Adipose tissue (tissue), 3 donors: ENCODE measurements around the gene ZNF362. TPM values are rescaled to one million over a fixed set of nuclear protein-coding genes. Genes with fewer than 3 reads are reported as not detected.

Experiments
- H3K27ac ChIP-seq: one replicate; pipeline ENCODE4 v1.5.1; 2013; ENCODE audit warnings: low read depth, low read length
- WGBS, 3 donors: extraction: QIAGEN DNeasy Blood & Tissue Kit; methylation state at CpG; one replicate each; pipeline ENCODE4 v1.1.7; 2013; 5-methylcytosine and 5-hydroxymethylcytosine counted together
- polyA plus RNA-seq, 3 donors: library from polyadenylated mRNA; stranded (reverse); fragments of 200-250 nt; gene quantifications; one replicate each; pipeline ENCODE4 v1.2.3, GENCODE V29; 2013
- donor health status: healthy with polysubstance abuse.
- donor health status: Bipolar disorder and iron deficiency.
- donor health status: healthy.

The ZNF362 gene
- polyA plus RNA-seq, 3 donors, result 7.8 to 17.8 (median 14.4) TPM

DNA sequence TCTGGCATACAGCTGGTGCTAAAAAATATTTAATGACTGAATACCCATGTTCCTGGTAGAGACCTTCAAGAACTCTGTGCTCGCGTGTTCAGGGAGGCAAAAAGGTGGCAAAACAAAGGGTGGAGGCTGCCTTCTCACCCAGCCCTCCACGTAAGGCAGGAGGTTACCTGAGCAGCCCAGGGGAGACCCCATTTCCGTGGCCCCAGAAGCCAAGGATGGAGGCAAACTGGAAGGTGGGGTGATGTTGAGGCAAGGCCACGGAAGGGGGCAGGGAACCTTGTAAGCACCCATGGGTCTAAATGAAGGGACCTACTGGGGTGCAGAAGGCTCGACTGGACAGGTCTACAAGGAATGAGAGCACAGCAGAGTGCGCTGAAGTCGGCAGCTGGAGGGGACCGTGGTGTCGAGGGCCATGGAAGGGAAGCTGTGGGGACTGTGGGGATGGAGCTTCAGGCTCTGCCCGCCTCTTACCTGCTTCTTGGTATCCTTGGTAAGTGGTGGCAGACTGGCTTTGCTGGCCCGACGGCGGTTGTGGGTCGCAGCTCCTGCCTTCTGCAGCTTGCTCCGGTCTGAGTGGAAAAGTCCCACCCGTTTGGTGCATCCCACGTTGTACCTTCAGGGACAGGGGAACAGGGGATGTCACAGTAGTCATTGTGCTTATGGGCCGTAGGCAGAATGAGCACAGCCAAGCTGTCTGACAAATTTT is 73.5 kb downstream of the ZNF362 start:
- WGBS, 3 donors, result 85 to 91% (median 89%) methylated on average over 19 of the region's 19 CpGs
- H3K27ac ChIP-seq, result no peak overlapping the region

DNA sequence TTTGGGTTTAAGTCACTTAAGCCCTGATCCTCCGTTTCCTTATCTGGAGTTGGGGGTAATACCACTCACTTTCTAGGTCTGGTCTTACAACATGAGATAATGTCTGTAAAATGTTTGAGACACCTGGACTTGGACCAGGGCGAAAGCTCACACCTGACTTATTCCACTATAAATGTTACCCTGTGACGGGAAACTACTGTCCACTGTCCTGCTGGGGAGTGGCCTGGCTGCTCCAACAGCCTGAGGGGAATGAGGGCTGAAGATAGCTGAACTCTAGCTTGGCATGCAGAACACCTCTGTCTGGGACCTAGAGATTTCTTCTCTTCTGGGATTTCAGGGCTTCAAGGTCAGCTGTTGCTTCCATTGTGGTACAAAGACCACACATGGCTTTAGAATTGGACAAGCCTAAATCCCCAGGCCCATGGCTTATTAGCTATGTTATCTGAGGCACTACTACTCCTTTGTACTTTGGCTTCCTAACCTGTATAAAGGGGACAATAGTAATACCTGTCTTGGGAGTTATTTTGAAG is 74.1 kb downstream of the ZNF362 start:
- no peak overlapping the region for H3K27ac ChIP-seq
- WGBS, 3 donors, result 91 to 97% (median 94%) methylated on average over 3 of the region's 3 CpGs

DNA sequence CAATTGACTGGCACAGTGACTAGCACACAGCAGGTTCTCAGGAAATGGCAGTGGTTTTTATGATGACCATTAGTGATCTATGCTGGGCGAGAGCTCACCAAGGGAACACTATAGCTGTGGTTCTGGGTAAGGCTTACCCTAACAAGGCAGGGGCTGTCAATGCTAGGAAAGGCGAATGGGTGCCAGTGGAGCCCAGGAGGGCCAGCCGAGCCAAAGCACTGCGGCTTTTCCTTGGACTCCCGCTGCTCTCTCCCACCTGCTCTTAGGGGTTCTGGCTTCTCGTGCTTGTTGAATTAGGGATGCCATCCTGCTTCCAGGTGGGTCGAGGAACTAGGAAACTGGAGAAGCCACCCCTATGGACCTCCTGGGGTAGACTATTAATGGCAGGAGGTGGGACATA is 74.6 kb downstream of the ZNF362 start:
- H3K27ac ChIP-seq, result no peak overlapping the region
- 93 to 95% (median 95%) methylated on average over 7 of the region's 7 CpGs for WGBS, 3 donors

DNA sequence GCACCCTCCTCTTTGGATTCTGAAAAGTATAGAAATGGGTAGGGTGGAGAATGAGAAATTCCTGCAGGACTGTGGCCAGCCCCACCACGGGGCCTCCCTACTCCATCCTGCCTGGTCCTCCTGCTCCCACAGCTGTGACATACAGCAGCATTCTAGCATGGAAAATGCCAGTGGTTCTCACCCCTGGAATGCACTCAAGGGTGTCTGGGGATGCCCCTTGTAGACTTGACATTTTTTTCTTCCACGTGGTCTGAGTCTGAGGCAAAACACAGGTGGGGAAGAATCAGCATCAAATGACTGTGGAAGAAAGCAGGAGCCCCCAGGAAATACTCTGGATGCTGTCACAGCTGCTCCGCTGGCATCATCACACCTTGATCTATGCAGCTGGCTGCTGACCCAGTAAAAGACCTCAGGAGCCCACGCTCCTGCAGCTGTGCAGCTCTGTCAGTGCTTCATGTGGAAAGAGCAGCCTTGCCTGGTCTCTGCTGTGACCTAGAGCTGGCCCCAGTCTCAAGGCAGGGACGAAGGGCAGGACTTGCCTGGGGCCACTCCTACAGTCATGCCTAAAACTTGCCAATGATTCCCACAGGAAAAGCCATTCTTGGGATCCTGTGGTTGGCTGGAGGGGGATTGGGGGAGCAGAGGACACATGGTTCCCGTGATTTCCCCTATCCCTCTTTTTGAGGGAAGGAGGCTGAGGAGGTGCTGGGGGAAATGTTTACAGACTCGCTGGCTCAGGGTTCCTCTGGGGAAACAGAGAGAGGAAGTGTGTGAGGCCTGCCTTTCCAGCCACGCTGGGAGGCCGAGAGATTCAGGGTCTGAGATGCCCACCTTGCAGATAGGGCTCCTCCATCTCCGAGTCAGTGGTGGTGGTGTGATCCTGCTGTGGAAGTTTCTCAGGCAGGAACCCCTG is 75.4 kb downstream of the ZNF362 start:
- no peak overlapping the region for H3K27ac ChIP-seq
- 51 to 84% (median 52%) methylated on average over 10 of the region's 10 CpGs for WGBS, 3 donors

DNA sequence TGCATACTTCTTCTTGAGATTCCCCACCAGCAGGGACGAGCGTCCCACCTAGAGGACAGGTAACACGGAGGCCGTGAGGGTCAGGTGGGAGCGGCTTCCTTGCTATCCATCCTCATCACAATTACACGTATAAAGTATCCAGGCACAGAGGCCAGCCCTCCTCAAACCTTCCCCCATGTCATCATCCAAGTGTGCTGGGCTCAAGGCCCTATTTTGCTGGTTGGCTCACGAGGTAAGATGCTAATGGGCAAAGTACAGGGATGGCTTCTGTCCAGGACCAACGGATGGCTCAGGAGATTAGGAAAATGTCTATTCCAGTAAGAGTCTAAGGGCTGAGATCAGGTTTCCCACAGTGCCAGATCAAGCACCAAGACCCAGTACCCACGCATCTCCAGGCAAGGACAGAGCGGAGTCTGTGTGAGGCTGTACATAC is 76.1 kb downstream of the ZNF362 start:
- no peak overlapping the region for H3K27ac ChIP-seq
- WGBS, 3 donors, result 75 to 80% (median 78%) methylated on average over 10 of the region's 10 CpGs

DNA sequence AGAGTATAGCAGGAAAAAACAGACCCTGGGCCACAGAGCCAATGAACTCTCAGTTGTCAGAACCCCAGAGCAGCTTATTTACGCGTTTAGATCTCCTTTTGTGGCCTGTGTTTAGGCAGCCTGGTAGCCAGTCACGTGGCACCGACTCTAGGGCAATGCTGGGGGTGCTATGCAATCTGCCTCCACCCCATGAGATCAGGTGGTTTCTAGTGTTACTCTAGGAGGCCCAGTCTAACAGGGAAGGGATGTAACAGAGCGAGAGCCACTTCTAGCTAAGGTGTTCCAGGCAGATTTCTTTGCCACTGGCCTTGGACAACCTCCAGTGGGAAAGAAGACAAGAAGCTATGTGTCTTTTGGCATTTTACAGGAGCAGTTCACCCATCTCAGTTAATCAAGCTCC is 76.6 kb downstream of the ZNF362 start:
- peak overlapping the region; percentile 60 for H3K27ac ChIP-seq
- 74 to 83% (median 78%) methylated on average over 5 of the region's 5 CpGs for WGBS, 3 donors

DNA sequence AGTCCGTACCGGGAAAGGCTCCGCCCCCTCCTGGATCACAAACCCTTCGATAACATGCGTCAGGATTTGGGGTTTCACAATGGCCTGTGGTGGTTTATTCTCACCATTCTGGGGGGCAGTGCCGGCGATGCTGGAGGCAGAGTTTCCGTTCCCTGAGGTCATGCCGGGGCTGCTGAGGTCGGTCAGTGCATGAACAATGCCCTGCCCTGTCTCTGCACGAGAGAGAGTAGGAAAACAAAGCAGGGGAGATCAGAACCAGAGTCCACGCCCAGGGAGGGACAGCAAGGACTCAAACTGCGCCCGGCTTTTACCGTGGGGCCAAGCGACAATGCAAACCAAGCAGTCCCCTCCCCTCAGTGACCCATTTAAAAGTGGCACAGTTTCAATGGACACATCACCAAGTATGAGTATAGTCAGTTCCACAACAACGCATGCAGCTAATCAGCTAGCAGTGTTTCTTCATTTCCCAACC is 77.8 kb downstream of the ZNF362 start:
- peak overlapping the region; percentile 90 for H3K27ac ChIP-seq
- WGBS, 3 donors, result 32 to 51% (median 37%) methylated on average over 17 of the region's 17 CpGs

DNA sequence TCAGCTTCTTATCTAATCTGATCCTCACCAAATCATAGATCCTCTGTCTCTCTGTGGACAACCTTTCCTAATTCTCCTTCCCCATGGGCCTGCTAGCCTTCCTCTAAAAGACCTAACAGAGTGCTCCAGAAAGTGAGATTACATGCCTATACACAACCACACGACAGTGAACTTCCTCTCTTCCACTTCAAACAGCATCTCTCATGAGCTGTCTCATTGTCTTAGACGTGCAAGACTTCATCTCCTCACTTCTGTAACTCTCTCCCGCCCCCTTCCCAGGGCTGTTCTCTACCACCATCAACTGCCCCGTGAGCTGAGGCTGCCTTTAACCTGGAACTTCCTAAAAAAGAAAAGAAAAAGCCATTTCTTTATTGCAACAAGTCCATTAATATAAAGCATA is 78.7 kb downstream of the ZNF362 start:
- peak overlapping the region; percentile 90 for H3K27ac ChIP-seq
- 25 to 69% (median 26%) methylated on average over 4 of the region's 4 CpGs for WGBS, 3 donors

DNA sequence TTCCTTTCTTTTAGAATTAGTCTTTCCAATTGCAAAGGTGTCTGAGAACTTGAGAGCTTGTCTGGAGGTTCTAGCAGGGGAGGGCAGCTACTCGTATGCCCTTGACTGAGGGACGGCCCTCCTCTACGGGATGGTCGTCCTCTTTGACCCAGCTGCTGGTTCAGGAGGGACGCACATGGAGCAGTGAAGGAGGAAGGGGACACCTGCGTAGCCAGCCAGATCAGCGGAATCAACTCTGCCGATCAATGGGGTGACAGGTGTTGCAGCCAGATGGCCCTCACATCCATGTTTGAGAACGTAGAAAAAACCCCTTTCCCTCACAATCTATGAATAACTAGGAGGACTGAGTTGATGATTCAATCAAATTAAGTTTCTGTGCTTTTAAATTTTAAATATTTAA is 80.3 kb downstream of the ZNF362 start:
- H3K27ac ChIP-seq, result no peak overlapping the region
- WGBS, 3 donors, result 49 to 82% (median 78%) methylated on average over 9 of the region's 9 CpGs

DNA sequence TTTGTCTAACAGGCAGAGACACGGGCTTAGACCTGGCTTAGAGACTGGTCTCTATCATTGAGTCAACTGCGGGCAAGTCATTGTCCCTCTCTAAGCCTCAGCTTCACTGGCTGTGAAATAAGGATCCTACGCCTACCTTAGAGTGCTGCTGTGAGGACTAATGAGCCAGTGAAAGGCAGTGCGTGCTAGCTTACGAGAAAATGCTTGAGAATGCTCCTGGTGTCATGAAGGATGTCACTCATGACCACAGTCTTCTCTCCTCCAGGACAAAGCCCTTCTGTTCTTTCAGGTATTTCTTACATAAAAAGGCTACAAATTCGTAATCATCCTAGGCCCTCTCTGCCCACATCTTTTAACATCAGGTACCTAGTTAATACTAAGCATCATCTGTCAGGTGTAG is 81.1 kb downstream of the ZNF362 start:
- H3K27ac ChIP-seq, result peak overlapping the region; percentile 63
- 69 to 93% (median 93%) methylated on average over 6 of the region's 6 CpGs for WGBS, 3 donors

DNA sequence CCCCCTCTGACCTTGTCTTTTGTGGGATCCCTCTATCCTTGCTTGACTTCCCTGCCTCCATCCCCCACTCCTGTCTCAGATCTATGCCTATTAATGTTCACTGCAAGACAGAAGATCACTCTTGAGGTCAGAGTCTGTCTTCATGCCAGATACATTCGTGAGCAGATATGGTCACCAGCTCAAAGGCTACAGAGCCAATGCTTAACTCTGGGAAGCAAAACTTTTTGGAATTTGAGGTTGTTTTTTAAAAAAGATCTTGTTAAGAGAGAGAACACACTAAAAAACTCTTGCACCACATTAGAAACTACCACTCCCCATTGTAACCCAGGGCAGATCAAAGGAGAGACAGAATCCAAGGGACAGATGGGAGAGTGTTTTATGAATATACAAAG is 81.8 kb downstream of the ZNF362 start:
- WGBS, 3 donors, result 11 to 38% (median 28%) methylated on average over 1 of the region's 1 CpG
- peak overlapping the region; percentile 95 for H3K27ac ChIP-seq

DNA sequence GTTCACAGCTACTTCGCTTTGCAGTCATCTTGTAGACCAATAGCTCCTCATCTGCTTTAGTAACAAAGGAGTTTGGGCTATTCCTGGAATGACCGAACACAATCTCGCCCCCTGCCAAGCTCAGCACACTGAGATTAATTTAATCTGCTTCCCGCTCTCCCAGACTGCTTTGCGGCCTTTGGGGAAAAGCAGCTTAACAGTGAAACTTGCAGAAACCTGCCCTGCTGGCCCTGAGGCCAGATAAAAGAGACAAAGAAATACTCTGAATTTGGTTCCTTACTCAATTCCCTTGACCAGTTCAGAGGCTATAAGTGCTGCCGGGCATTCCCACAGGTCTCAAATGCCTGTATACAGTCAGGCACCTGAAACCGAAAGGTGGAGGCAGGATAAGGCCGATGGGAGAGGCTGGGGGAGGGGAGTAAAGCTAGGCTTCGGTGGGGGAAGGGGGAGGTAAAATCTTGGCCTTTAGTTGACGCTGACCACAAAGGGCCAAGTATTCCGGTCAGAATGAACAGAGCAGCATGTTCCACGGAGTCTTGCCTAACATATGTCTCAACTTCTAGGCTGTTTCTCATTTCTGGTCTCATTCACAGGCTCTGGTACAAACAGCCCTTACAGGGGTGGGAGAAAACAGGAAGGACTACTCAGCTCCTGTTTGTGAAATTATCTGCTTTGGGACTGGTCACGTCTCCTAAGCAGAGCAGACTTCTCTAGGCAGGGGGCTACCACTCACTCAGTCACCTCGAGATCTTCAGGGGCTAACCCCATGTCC is 82.3 kb downstream of the ZNF362 start:
- peak overlapping the region; percentile 95 for H3K27ac ChIP-seq
- 10 to 22% (median 15%) methylated on average over 14 of the region's 14 CpGs for WGBS, 3 donors

DNA sequence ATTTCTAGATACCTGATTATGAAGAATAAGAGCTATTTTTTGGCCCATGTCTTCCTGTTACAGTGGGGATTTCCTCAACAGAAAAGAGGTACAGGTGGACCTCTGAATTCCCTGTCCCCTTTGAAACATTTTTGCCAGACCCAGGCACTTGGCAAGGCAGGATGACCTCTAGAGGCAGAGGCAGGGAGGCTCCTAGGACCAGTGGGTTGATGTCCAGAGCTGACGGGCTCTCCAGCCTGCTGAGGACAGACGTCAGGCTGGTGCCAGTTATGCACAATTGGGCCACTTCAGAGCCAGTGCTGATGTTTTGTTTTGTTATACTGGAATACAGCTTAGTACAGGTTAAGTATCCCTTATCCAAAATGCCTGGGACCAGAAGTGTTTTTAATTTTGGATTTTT is 83.1 kb downstream of the ZNF362 start:
- peak overlapping the region; percentile 84 for H3K27ac ChIP-seq
- 23 to 47% (median 45%) methylated on average over 2 of the region's 2 CpGs for WGBS, 3 donors

DNA sequence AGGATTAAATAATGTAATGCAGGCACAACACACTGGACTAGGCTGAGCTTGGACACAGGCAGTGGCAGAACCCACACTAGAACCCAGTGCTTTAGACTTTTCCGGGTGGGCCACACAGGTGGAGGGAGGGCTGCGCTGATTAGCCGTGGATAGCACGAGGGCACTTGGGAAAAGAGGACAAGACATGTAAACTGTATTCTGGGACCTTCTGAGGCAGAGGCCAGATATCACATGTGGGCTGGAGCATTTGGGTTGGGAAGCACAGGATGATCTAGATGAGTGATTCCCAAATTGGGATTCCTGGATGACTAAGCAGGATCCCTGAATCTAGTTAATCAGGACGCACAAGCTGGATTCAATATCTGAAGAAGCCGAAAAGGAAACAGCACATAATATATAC is 84.9 kb downstream of the ZNF362 start:
- 66 to 76% (median 66%) methylated on average over 6 of the region's 6 CpGs for WGBS, 3 donors
- no peak overlapping the region for H3K27ac ChIP-seq

DNA sequence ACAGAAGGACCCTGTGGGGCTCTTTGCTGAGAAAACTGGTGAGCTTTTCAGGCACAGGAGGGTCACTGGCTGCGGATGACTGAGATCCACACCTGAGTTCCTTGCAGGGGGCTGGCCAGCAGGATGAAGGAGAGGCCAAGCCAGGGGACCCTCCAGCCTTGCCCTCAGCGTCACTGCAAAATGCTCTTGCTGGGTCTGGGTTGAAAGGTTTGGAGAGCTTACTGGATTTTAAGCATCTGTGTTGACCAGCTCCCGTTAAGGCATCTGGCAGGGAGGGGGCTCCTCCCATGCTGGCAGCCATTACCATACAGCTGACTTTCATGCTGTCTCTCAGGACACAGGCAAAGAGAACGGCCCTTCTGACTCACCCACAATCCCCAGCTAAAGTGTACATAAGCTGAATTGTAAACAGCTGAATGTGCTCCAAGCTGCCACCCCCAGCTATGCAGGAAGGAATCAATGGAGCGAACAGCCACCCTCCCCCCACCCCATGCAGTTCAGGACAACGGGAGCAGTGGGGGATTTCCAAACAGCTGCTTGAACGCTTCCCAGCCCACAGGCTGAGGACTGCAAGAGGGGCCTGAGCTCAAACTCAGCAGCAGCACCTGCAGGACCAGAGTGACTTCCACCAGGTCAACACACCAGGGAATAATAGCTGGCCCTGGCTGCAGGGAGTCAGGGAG is 85.9 kb downstream of the ZNF362 start:
- H3K27ac ChIP-seq, result no peak overlapping the region
- WGBS, 3 donors, result 10 to 29% (median 26%) methylated on average over 7 of the region's 7 CpGs

DNA sequence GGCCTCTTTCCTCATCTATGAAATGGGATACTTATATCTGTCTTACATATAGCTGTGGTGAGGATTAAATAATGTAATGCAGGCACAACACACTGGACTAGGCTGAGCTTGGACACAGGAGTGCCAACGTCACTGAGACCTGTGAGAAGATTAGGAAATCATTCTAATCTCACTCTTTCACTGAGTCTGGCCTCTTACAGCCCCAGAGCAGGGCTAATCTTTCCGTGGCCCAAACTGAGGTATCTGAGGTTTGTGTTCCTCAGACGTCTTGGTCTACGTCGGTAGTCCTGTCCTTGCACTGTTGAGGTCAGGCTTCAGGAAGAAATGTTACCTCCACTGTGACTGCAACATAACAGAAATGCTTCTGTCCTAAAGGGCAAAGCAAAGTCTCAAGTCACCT is 87.2 kb downstream of the ZNF362 start:
- H3K27ac ChIP-seq, result no peak overlapping the region
- 15 to 40% (median 40%) methylated on average over 5 of the region's 5 CpGs for WGBS, 3 donors

DNA sequence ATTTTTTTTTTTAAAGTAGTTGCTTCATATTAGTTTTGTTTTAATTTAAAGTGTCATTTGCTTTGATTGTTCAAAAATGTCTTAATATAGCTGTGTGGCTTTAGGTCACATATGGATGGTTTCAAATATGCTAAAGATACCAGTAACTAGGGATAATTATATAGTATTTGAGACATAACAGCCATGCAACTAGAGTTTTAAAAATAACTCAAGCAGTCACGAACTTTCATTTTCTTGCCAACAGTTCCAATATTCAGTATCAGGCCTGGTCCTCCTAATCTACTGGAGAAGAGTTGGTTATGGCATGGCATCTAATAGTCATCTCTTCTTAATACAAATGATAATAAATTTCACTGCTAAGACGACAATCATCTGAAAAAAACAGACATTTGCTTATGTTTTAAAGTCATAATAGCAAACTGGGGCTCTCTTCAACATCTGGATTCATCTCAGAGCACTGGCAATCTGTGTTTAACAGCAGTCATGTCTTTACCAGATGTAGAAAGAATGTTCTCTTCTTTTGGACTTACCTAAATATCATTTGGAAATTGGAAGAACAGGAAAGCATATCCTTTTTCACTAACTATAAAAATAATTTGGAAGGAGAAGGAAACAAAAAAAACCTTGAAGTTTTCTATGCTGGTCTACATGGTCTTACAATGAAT is 88.7 kb downstream of the ZNF362 start:
- 41 to 50% (median 46%) methylated on average over 2 of the region's 2 CpGs for WGBS, 3 donors
- H3K27ac ChIP-seq, result no peak overlapping the region
